Mucosa of stomach (tissue), 1 donor: ENCODE results near the gene CDKAL1.

Experiments used
- H3K27me3 ChIP-seq: one replicate; pipeline ENCODE4 v1.7.0; 2013; ENCODE audit warnings: mild to moderate bottlenecking, low read length; ENCODE audit not compliant: control insufficient read depth, insufficient read depth
- H3K36me3 ChIP-seq: one replicate; pipeline ENCODE4 v1.7.0; 2013; ENCODE audit warnings: low read length; ENCODE audit not compliant: control insufficient read depth, insufficient read depth
- H3K4me1 ChIP-seq: one replicate; pipeline ENCODE4 v1.7.0; 2013; ENCODE audit warnings: mild to moderate bottlenecking, low read length; ENCODE audit not compliant: control insufficient read depth, insufficient read depth
- H3K4me3 ChIP-seq: one replicate; pipeline ENCODE4 v1.7.0; 2013; ENCODE audit warnings: low read length
- H3K9ac ChIP-seq: one replicate; pipeline ENCODE4 v1.7.0; 2013; ENCODE audit warnings: mild to moderate bottlenecking, low read length, moderate library complexity
- H3K9me3 ChIP-seq: one replicate; pipeline ENCODE4 v1.7.0; 2013; ENCODE audit warnings: mild to moderate bottlenecking, low read length, moderate library complexity; ENCODE audit not compliant: control insufficient read depth
- donor health status: Pancreatic carcinoma.

CDKAL1 gene

GRCh38 chr6:20893412-20893811 lies 359.2 kb downstream of the CDKAL1 start:
- Histone ChIP-seq H3K9me3 (no peaks in the 10 kb centered on the region), H3K36me3 (no peaks in the 10 kb centered on the region), H3K9ac (no peak overlapping the region), H3K4me1 (no peaks in the 10 kb centered on the region), H3K4me3 (no peak overlapping the region), H3K27me3 (no peaks in the 10 kb centered on the region)

GRCh38 chr6:20900389-20901160 lies 366.3 kb downstream of the CDKAL1 start:
- no peak overlapping the region for H3K4me3 ChIP-seq
- H3K9ac ChIP-seq: no peak overlapping the region
- no peaks in the 10 kb centered on the region for H3K36me3 ChIP-seq
- H3K27me3 ChIP-seq: no peaks in the 10 kb centered on the region
- no peaks in the 10 kb centered on the region for H3K4me1 ChIP-seq
- no peaks in the 10 kb centered on the region for H3K9me3 ChIP-seq

- Histone ChIP-seq H3K27me3 (no peaks in the 10 kb centered on the region), H3K36me3 (no peaks in the 10 kb centered on the region), H3K4me1 (no peaks in the 10 kb centered on the region), H3K9ac (no peak overlapping the region), H3K4me3 (no peak overlapping the region), H3K9me3 (no peaks in the 10 kb centered on the region)
These were observed 371.1 kb downstream of the CDKAL1 start for GRCh38 chr6:20905377-20905776.

GRCh38 chr6:20906945-20907344 lies 372.7 kb downstream of the CDKAL1 start:
- Histone ChIP-seq H3K27me3 (no peaks in the 10 kb centered on the region), H3K4me3 (no peak overlapping the region), H3K9ac (no peak overlapping the region), H3K9me3 (no peaks in the 10 kb centered on the region), H3K4me1 (no peaks in the 10 kb centered on the region), H3K36me3 (no peaks in the 10 kb centered on the region)

GRCh38 chr6:20907486-20908071 lies 373.3 kb downstream of the CDKAL1 start:
- H3K9ac ChIP-seq: no peak overlapping the region
- H3K36me3 ChIP-seq: no peaks in the 10 kb centered on the region
- no peak overlapping the region for H3K4me3 ChIP-seq
- H3K9me3 ChIP-seq: no peaks in the 10 kb centered on the region
- H3K4me1 ChIP-seq: no peaks in the 10 kb centered on the region
- no peaks in the 10 kb centered on the region for H3K27me3 ChIP-seq

GRCh38 chr6:20909621-20910020 lies 375.4 kb downstream of the CDKAL1 start:
- Histone ChIP-seq H3K36me3 (no peaks in the 10 kb centered on the region), H3K27me3 (no peaks in the 10 kb centered on the region), H3K4me1 (no peaks in the 10 kb centered on the region), H3K4me3 (no peak overlapping the region), H3K9me3 (peaks cover 5% of the 10 kb centered on the region), H3K9ac (no peak overlapping the region)

- Histone ChIP-seq H3K4me1 (no peaks in the 10 kb centered on the region), H3K9me3 (peaks cover 5% of the 10 kb centered on the region), H3K36me3 (no peaks in the 10 kb centered on the region), H3K4me3 (no peak overlapping the region), H3K9ac (no peak overlapping the region), H3K27me3 (no peaks in the 10 kb centered on the region)
These were observed 377.5 kb downstream of the CDKAL1 start for GRCh38 chr6:20911712-20912111.

GRCh38 chr6:20915156-20915555 lies 380.9 kb downstream of the CDKAL1 start:
- no peak overlapping the region for H3K9ac ChIP-seq
- peaks cover 5% of the 10 kb centered on the region for H3K9me3 ChIP-seq

GRCh38 chr6:20915626-20916025 lies 381.4 kb downstream of the CDKAL1 start:
- no peaks in the 10 kb centered on the region for H3K27me3 ChIP-seq
- no peaks in the 10 kb centered on the region for H3K36me3 ChIP-seq
- H3K9me3 ChIP-seq: peaks cover 5% of the 10 kb centered on the region
- H3K9ac ChIP-seq: no peak overlapping the region
- no peak overlapping the region for H3K4me3 ChIP-seq
- no peaks in the 10 kb centered on the region for H3K4me1 ChIP-seq

More at GRCh38 chr6:20915156-20915555, 380.9 kb downstream of the CDKAL1 start:
- no peak overlapping the region for H3K4me3 ChIP-seq
- H3K27me3 ChIP-seq: no peaks in the 10 kb centered on the region
- H3K4me1 ChIP-seq: no peaks in the 10 kb centered on the region
- H3K36me3 ChIP-seq: no peaks in the 10 kb centered on the region

GRCh38 chr6:20916086-20916485 lies 381.8 kb downstream of the CDKAL1 start:
- Histone ChIP-seq H3K9ac (no peak overlapping the region), H3K9me3 (peaks cover 5% of the 10 kb centered on the region), H3K27me3 (no peaks in the 10 kb centered on the region), H3K4me3 (no peak overlapping the region), H3K4me1 (no peaks in the 10 kb centered on the region), H3K36me3 (no peaks in the 10 kb centered on the region)

- Histone ChIP-seq H3K4me3 (no peak overlapping the region), H3K4me1 (no peaks in the 10 kb centered on the region), H3K27me3 (no peaks in the 10 kb centered on the region), H3K9me3 (peaks cover 5% of the 10 kb centered on the region), H3K36me3 (no peaks in the 10 kb centered on the region), H3K9ac (no peak overlapping the region)
These were observed 384.6 kb downstream of the CDKAL1 start for GRCh38 chr6:20918868-20919267.

- no peaks in the 10 kb centered on the region for H3K4me1 ChIP-seq
- no peak overlapping the region for H3K9ac ChIP-seq
- no peaks in the 10 kb centered on the region for H3K36me3 ChIP-seq
- no peak overlapping the region for H3K4me3 ChIP-seq
- no peaks in the 10 kb centered on the region for H3K9me3 ChIP-seq
- no peaks in the 10 kb centered on the region for H3K27me3 ChIP-seq
These were observed 385.6 kb downstream of the CDKAL1 start for GRCh38 chr6:20919677-20920385.
